Neural progenitor cell (in vitro differentiated cells): ENCODE results near the gene RDH11. TPM values are rescaled to one million over a fixed set of nuclear protein-coding genes. Genes with fewer than 3 reads are reported as not detected.
A peak's percentile ranks its signal among the peaks of the same experiment; 100 is the strongest.

Experiments
- DNase-seq: peaks from one replicate; pipeline ENCODE4 v3.0.0-alpha.2; 2016; ENCODE audit warnings: low spot score
- H2AFZ ChIP-seq: fragments of 200-600 bp; sonication (generic); replicated peaks from 2 replicates; pipeline ENCODE4 v1.6.1; 2016; ENCODE audit warnings: antibody characterized with exemption
- H3F3A ChIP-seq: fragments of 200-600 bp; sonication (generic); 2 replicates; pipeline ENCODE4 v1.6.1; 2016; ENCODE audit warnings: antibody characterized with exemption, low read depth
- H3K27ac ChIP-seq: fragments of 200-600 bp; sonication (generic); 2 replicates; pipeline ENCODE4 v1.5.1; 2016; ENCODE audit warnings: mild to moderate bottlenecking
- H3K27me3 ChIP-seq: fragments of 200-600 bp; sonication (generic); 2 replicates; pipeline ENCODE4 v1.6.1; 2016; ENCODE audit warnings: mild to moderate bottlenecking, moderate library complexity
- H3K36me3 ChIP-seq: fragments of 200-600 bp; sonication (generic); 2 replicates; pipeline ENCODE4 v1.5.1; 2016
- H3K4me1 ChIP-seq: fragments of 200-600 bp; sonication (generic); 2 replicates; pipeline ENCODE4 v1.6.1; 2016; ENCODE audit warnings: mixed run types
- H3K4me2 ChIP-seq: fragments of 200-600 bp; sonication (generic); 2 replicates; pipeline ENCODE4 v1.6.1; 2016
- H3K4me3 ChIP-seq: fragments of 200-600 bp; sonication (generic); 2 replicates; pipeline ENCODE4 v1.5.1; 2016
- H3K79me2 ChIP-seq: fragments of 200-600 bp; sonication (generic); 2 replicates; pipeline ENCODE4 v1.6.1; 2016; ENCODE audit warnings: low read depth
- H3K9ac ChIP-seq: fragments of 200-600 bp; sonication (generic); 2 replicates; pipeline ENCODE4 v1.6.1; 2016
- H3K9me3 ChIP-seq: fragments of 200-600 bp; sonication (generic); 2 replicates; pipeline ENCODE4 v1.5.1; 2016; ENCODE audit warnings: low read depth
- H4K20me1 ChIP-seq: fragments of 200-600 bp; sonication (generic); 2 replicates; pipeline ENCODE4 v1.6.1; 2016; ENCODE audit warnings: low read depth
- H3K27ac Mint-ChIP-seq: 3 replicates; pipeline ENCODE4 v1.8.0; 2021; ENCODE audit warnings: mixed read lengths
- H3K27me3 Mint-ChIP-seq: 2 replicates; pipeline ENCODE4 v1.8.0; 2022; ENCODE audit warnings: low read depth, mild to moderate bottlenecking, inconsistent platforms, moderate library complexity, mixed read lengths; ENCODE audit not compliant: insufficient read depth
- H3K36me3 Mint-ChIP-seq: 3 replicates; pipeline ENCODE4 v1.8.0; 2021; ENCODE audit warnings: mixed read lengths
- H3K4me1 Mint-ChIP-seq: 3 replicates; pipeline ENCODE4 v1.8.0; 2021; ENCODE audit warnings: mixed read lengths
- H3K4me3 Mint-ChIP-seq: 3 replicates; pipeline ENCODE4 v1.8.0; 2021; ENCODE audit warnings: mild to moderate bottlenecking, moderate library complexity, mixed read lengths
- H3K9me3 Mint-ChIP-seq: 3 replicates; pipeline ENCODE4 v1.8.0; 2020; ENCODE audit warnings: mixed read lengths
- CTCF ChIP-seq: fragments of 200-600 bp; sonication (generic); IDR thresholded peaks from 2 replicates; pipeline ENCODE4 v1.5.1; 2017; ENCODE audit warnings: antibody characterized with exemption, mild to moderate bottlenecking
- EZH2 ChIP-seq: fragments of 200-600 bp; sonication (generic); IDR thresholded peaks from 2 replicates; pipeline ENCODE4 v1.6.1; 2017; ENCODE audit warnings: antibody characterized with exemption, mild to moderate bottlenecking, moderate library complexity
- EZH2phosphoT487 ChIP-seq: fragments of 200-600 bp; sonication (generic); IDR thresholded peaks from 2 replicates; pipeline ENCODE4 v1.6.1; 2017; ENCODE audit warnings: antibody characterized with exemption
- total RNA-seq: library from RNA; depleted of rRNA; stranded (reverse); fragments of >200 nt; gene quantifications from 2 replicates; pipeline ENCODE4 v1.2.3, GENCODE V29; 2015; ENCODE audit warnings: low replicate concordance

The RDH11 gene
- total RNA-seq, 1 donor from 2014 or later = 90.6 TPM

- Histone ChIP-seq H3K4me3 (no peak overlapping the region), H4K20me1 (no peaks in the 10 kb centered on the region), H3K4me1 (no peaks in the 10 kb centered on the region), H3K9ac (no peak overlapping the region), H3K27me3 (no peaks in the 10 kb centered on the region), H3K27ac (no peak overlapping the region), H3K4me2 (no peak overlapping the region), H2AFZ (no peak overlapping the region), H3K9me3 (no peaks in the 10 kb centered on the region), H3K79me2 (no peaks in the 10 kb centered on the region), H3K36me3 (no peaks in the 10 kb centered on the region), H3F3A (no peaks in the 10 kb centered on the region)
- Mint-ChIP-seq H3K9me3 (no peaks in the 10 kb centered on the region), H3K27ac (no peak overlapping the region), H3K4me1 (no peaks in the 10 kb centered on the region), H3K36me3 (no peaks in the 10 kb centered on the region), H3K4me3 (no peak overlapping the region), H3K27me3 (peaks cover 4% of the 10 kb centered on the region)
- TF ChIP-seq EZH2phosphoT487 (no peak), EZH2 (no peak), CTCF (no peak)
- no peak for DNase-seq
Measured at GRCh38 chr14:67736771-67737170, 41.2 kb upstream of the RDH11 start.

DNA sequence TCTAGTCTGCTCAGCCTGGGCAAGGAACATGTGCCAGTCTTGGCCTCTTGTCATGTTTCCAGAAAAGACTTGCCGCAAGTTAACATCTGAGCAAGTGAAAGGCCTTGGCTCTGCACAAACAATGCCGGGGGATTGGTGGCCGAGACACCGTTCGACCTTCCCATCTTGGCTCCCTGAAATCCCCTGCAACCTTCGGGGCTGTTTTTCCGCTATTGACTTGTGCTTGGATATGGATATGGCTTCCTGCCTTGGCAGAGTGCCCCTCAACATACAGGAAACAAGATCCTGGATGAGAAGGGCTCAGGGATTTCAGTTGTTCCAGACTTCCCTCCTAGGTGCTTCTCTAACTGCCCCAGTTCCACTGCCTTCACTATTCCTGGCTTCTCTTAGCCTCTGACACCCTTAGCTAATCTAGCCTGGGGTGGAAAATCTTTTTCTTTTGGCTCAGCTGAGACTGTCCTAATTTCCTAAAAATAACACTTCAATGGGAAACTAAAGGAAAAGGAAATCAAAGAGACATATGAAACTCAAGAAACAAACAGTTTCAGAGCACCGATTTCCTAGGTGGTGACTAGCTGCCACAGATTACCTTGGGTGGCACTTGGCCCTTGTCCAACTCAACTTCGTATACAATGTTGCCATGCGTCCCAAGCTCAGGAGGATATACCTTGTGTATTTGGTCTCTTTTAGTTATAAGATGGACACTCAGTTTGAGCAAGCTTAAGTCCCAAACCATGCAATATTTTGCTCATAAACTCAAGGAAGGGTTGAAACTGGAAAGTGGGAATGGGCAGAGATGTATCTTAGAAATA lies 40.0 kb upstream of the RDH11 start:
- TF ChIP-seq CTCF (no peak), EZH2 (no peak), EZH2phosphoT487 (no peak)
- Histone ChIP-seq H4K20me1 (no peaks in the 10 kb centered on the region), H3K4me3 (no peak overlapping the region), H2AFZ (no peak overlapping the region), H3K4me2 (no peak overlapping the region), H3K27me3 (no peaks in the 10 kb centered on the region), H3K9ac (no peak overlapping the region), H3K36me3 (no peaks in the 10 kb centered on the region), H3K27ac (no peak overlapping the region), H3K9me3 (no peaks in the 10 kb centered on the region), H3F3A (no peaks in the 10 kb centered on the region), H3K4me1 (no peaks in the 10 kb centered on the region), H3K79me2 (no peaks in the 10 kb centered on the region)
- H3K9me3 Mint-ChIP-seq = no peaks in the 10 kb centered on the region
- no peak overlapping the region for H3K4me3 Mint-ChIP-seq
- H3K27ac Mint-ChIP-seq = no peak overlapping the region
- no peak for DNase-seq
- H3K36me3 Mint-ChIP-seq = no peaks in the 10 kb centered on the region
- peaks cover 6% of the 10 kb centered on the region for H3K27me3 Mint-ChIP-seq
- no peaks in the 10 kb centered on the region for H3K4me1 Mint-ChIP-seq

DNA sequence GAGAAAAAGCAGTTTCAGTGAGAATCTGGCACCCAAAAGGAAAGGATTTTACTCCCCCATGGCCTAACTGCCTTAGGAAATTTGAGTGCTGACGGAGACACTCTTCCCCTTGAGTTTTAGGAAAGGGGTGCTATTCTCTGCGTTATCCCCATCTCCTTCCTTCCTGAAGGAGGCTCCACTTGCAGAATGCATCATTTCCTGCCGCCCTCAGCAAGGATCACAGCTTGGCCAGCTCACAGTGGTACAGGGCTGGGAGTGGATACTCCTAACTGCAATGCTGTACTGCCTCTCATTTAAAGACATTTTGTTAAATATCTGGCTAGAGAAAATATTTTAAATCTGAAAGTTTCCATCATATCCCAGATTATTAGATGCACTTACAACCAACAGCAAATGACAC lies 39.1 kb upstream of the RDH11 start:
- Mint-ChIP-seq H3K4me3 (no peak overlapping the region), H3K4me1 (peaks cover 2% of the 10 kb centered on the region), H3K27ac (no peak overlapping the region), H3K36me3 (no peaks in the 10 kb centered on the region), H3K27me3 (peaks cover 6% of the 10 kb centered on the region), H3K9me3 (no peaks in the 10 kb centered on the region)
- Histone ChIP-seq H3K9ac (no peak overlapping the region), H3K4me3 (no peak overlapping the region), H3K79me2 (no peaks in the 10 kb centered on the region), H3K27me3 (no peaks in the 10 kb centered on the region), H3K27ac (no peak overlapping the region), H4K20me1 (no peaks in the 10 kb centered on the region), H3K9me3 (no peaks in the 10 kb centered on the region), H2AFZ (peak overlapping the region; percentile 12), H3F3A (peaks cover 3% of the 10 kb centered on the region), H3K4me2 (no peak overlapping the region), H3K4me1 (peaks cover 4% of the 10 kb centered on the region), H3K36me3 (no peaks in the 10 kb centered on the region)
- peak; percentile 13 for DNase-seq
- TF ChIP-seq EZH2phosphoT487 (no peak), CTCF (peak; percentile 24)
